ENCODE results near the gene GOLGB1.

Gene GOLGB1

GRCh38 chr3:121749276-121750086 is at the start of gene GOLGB1:
Gene GOLGB1 (minus strand): TSS chr3:121749741. CDS start chr3:121730971, 18,770 bp downstream.
- H3K4me2 ChIP-seq (ENCODE audit: low read length): peak within 1 kb of the TSS; percentile 84
- peak within 1 kb of the TSS; percentile 31; the same call in 1 of the 2 replicates for H3K27ac ChIP-seq (ENCODE audit: low read depth, low read length)
- no peaks in the 10 kb centered on the region for H3K9me3 ChIP-seq (ENCODE audit: control insufficient read depth, insufficient read depth, low read length)
- no peaks in the 10 kb centered on the region for H4K20me1 ChIP-seq (ENCODE audit: control insufficient read depth, insufficient read depth, low read depth, low read length)
- H3K4me3 ChIP-seq (ENCODE audit: low read length): peak within 1 kb of the TSS; percentile 95
- no peaks in the 10 kb centered on the region; the same call in 1 of the 2 replicates for H3F3A ChIP-seq (ENCODE audit: control insufficient read depth, insufficient read depth)
- peaks cover 47% of the 10 kb centered on the region for H3K79me2 ChIP-seq (ENCODE audit: control insufficient read depth, low read length)
- no peaks in the 10 kb centered on the region for H3K27me3 ChIP-seq (ENCODE audit: control insufficient read depth, low read length)
- no peak for TF ChIP-seq CTCF (IDR thresholded peaks at IDR 0.05; ENCODE audit: low read depth, low read length, poor library complexity, severe bottlenecking)
- TF ChIP-seq EZH2phosphoT487 (IDR thresholded peaks at IDR 0.05; ENCODE audit: borderline replicate concordance, low read length): no peak
- H3K4me1 ChIP-seq (ENCODE audit: control insufficient read depth, low read length): peaks cover 21% of the 10 kb centered on the region
- H3K9me2 ChIP-seq (replicated peaks; ENCODE audit: control insufficient read depth, low read length): no peaks in the 10 kb centered on the region
- H3K36me3 ChIP-seq (ENCODE audit: control insufficient read depth, low read length): peaks cover 5% of the 10 kb centered on the region; the same call in 1 of the 2 replicates

- no peaks in the 10 kb centered on the region for H4K20me1 ChIP-seq (ENCODE audit: control insufficient read depth, insufficient read depth, low read depth, low read length)
- H3K9me2 ChIP-seq (replicated peaks; ENCODE audit: control insufficient read depth, low read length): no peaks in the 10 kb centered on the region
- peaks cover 84% of the 10 kb centered on the region for H3K4me1 ChIP-seq (ENCODE audit: control insufficient read depth, low read length)
- H3K27me3 ChIP-seq (ENCODE audit: control insufficient read depth, low read length): no peaks in the 10 kb centered on the region
- peak overlapping the region; percentile 97 for H3K27ac ChIP-seq (ENCODE audit: low read depth, low read length)
- peaks cover 61% of the 10 kb centered on the region for H3F3A ChIP-seq (ENCODE audit: control insufficient read depth, insufficient read depth)
- H3K9me3 ChIP-seq (ENCODE audit: control insufficient read depth, insufficient read depth, low read length): no peaks in the 10 kb centered on the region
- peaks cover 35% of the 10 kb centered on the region for H3K79me2 ChIP-seq (ENCODE audit: control insufficient read depth, low read length)
- TF ChIP-seq CTCF (IDR thresholded peaks at IDR 0.05; ENCODE audit: low read depth, low read length, poor library complexity, severe bottlenecking) (no peak), EZH2phosphoT487 (IDR thresholded peaks at IDR 0.05; ENCODE audit: borderline replicate concordance, low read length) (no peak)
- H3K4me2 ChIP-seq (ENCODE audit: low read length): peak overlapping the region; percentile 80
- H3K4me3 ChIP-seq (ENCODE audit: low read length): peak overlapping the region; percentile 27
- H3K36me3 ChIP-seq (ENCODE audit: control insufficient read depth, low read length): peaks cover 86% of the 10 kb centered on the region
These were observed 47.4 kb upstream of the GOLGB1 start for GRCh38 chr3:121796970-121797369.

GRCh38 chr3:121794264-121794983 is 44.9 kb upstream of the GOLGB1 start:
- Histone ChIP-seq H3K4me3 (ENCODE audit: low read length) (peak overlapping the region; percentile 65), H3K36me3 (ENCODE audit: control insufficient read depth, low read length) (peaks cover 86% of the 10 kb centered on the region), H4K20me1 (ENCODE audit: control insufficient read depth, insufficient read depth, low read depth, low read length) (no peaks in the 10 kb centered on the region), H3K9me2 (replicated peaks; ENCODE audit: control insufficient read depth, low read length) (no peaks in the 10 kb centered on the region), H3K4me1 (ENCODE audit: control insufficient read depth, low read length) (peaks cover 71% of the 10 kb centered on the region), H3K27ac (ENCODE audit: low read depth, low read length) (peak overlapping the region; percentile 97), H3K79me2 (ENCODE audit: control insufficient read depth, low read length) (peaks cover 30% of the 10 kb centered on the region), H3K4me2 (ENCODE audit: low read length) (peak overlapping the region; percentile 80), H3K27me3 (ENCODE audit: control insufficient read depth, low read length) (no peaks in the 10 kb centered on the region), H3F3A (ENCODE audit: control insufficient read depth, insufficient read depth) (peaks cover 48% of the 10 kb centered on the region), H3K9me3 (ENCODE audit: control insufficient read depth, insufficient read depth, low read length) (no peaks in the 10 kb centered on the region)
- TF ChIP-seq EZH2phosphoT487 (IDR thresholded peaks at IDR 0.05; ENCODE audit: borderline replicate concordance, low read length): no peak
- TF ChIP-seq CTCF (IDR thresholded peaks at IDR 0.05; ENCODE audit: low read depth, low read length, poor library complexity, severe bottlenecking): no peak
